ENCODE data around the gene ING4. TPM values are rescaled to one million over a fixed set of nuclear protein-coding genes. Genes with fewer than 3 reads are reported as not detected.

ING4 gene
- total and polyA plus RNA-seq, 2 of the 13 experiments (the other 11 are each of a cell fraction or from before 2014, with no cell fraction given), result 14.4 to 32.4 TPM

DNA sequence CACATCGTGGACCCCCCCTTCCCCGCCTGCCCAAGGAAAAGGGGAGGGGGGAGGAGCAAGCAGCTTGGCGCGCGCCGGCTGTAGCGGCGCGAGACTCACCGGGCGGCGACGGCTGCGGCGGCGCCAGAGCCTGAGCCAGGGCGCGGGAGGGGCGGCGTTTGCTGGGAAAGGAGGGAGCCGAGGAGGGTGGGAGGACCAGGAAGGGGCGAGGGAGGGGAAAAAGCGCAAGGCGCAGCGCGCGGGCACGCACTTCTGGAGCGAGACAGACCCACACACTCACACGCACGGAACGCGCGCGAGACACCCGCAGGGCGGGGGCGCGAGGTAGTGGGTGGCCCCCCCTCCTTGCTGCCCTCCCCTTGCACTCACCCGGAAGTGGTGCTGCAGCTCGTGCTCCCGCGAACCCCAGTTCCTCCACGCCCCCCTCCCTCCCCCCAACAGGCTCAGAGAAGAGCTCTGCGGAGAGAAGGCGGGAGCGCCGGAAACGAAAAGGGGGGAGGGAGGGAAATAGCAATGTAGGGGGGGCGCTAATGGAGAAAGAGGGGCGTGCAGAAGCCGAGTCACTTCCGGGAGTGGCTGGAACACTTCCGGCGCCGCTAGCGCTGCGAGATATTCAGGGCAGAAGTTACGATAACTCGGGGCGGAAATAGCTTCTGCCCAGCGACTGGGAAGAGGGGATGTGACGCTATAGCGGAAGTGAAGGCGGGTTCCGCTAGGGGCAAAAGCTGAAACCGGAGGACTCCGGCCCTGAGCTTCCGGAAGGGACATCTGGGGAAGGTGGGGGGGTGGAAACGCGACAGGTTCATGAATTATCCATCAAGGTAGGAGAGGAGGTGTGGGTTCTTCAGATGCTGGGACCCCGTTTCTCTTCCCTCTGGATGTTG lies 26.3 kb upstream of the ING4 start, which contains the start of gene ZNF384 (continued):
- TF ChIP-seq, protein P1, sequence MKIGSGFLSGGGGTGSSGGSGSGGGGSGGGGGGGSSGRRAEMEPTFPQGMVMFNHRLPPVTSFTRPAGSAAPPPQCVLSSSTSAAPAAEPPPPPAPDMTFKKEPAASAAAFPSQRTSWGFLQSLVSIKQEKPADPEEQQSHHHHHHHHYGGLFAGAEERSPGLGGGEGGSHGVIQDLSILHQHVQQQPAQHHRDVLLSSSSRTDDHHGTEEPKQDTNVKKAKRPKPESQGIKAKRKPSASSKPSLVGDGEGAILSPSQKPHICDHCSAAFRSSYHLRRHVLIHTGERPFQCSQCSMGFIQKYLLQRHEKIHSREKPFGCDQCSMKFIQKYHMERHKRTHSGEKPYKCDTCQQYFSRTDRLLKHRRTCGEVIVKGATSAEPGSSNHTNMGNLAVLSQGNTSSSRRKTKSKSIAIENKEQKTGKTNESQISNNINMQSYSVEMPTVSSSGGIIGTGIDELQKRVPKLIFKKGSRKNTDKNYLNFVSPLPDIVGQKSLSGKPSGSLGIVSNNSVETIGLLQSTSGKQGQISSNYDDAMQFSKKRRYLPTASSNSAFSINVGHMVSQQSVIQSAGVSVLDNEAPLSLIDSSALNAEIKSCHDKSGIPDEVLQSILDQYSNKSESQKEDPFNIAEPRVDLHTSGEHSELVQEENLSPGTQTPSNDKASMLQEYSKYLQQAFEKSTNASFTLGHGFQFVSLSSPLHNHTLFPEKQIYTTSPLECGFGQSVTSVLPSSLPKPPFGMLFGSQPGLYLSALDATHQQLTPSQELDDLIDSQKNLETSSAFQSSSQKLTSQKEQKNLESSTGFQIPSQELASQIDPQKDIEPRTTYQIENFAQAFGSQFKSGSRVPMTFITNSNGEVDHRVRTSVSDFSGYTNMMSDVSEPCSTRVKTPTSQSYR (CRISPR knock-in tag; IDR thresholded peaks at IDR 0.05; ENCODE audit: borderline replicate concordance), result peak; percentile 76
- no peak; the same call in 1 of the 2 replicates for TF ChIP-seq ZSCAN25 (CRISPR knock-in tag; IDR thresholded peaks at IDR 0.05)
- TF ChIP-seq, protein P2, sequence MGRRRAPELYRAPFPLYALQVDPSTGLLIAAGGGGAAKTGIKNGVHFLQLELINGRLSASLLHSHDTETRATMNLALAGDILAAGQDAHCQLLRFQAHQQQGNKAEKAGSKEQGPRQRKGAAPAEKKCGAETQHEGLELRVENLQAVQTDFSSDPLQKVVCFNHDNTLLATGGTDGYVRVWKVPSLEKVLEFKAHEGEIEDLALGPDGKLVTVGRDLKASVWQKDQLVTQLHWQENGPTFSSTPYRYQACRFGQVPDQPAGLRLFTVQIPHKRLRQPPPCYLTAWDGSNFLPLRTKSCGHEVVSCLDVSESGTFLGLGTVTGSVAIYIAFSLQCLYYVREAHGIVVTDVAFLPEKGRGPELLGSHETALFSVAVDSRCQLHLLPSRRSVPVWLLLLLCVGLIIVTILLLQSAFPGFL (CRISPR knock-in tag; IDR thresholded peaks at IDR 0.05), result no peak
- TF ChIP-seq, protein P3, sequence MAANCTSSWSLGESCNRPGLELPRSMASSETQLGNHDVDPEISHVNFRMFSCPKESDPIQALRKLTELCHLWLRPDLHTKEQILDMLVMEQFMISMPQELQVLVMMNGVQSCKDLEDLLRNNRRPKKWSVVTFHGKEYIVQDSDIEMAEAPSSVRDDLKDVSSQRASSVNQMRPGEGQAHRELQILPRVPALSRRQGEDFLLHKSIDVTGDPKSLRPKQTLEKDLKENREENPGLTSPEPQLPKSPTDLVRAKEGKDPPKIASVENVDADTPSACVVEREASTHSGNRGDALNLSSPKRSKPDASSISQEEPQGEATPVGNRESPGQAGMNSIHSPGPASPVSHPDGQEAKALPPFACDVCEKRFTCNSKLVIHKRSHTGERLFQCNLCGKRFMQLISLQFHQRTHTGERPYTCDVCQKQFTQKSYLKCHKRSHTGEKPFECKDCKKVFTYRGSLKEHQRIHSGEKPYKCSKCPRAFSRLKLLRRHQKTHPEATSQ (CRISPR knock-in tag; IDR thresholded peaks at IDR 0.05; ENCODE audit: borderline replicate concordance), result 0 out of 2 replicates have a peak, but pooled peaks have one; percentile 55
- TF ChIP-seq ZNF747 (CRISPR knock-in tag; IDR thresholded peaks at IDR 0.05; ENCODE audit: borderline replicate concordance), result peak; percentile 71; the same call in 1 of the 2 replicates
- TF ChIP-seq ZKSCAN1 (IDR thresholded peaks at IDR 0.05; ENCODE audit: low read length), result no peak
- 0 out of 2 replicates have a peak, but pooled peaks have one; percentile 80 for TF ChIP-seq SMAD1 (CRISPR knock-in tag; IDR thresholded peaks at IDR 0.05; ENCODE audit: borderline replicate concordance, low read depth)
- no peak for TF ChIP-seq KLF9 (CRISPR knock-in tag; IDR thresholded peaks at IDR 0.05; ENCODE audit: low read depth)
- TF ChIP-seq FOXP1 (IDR thresholded peaks at IDR 0.05), result no peak
- no peak; the same call in none of the 2 replicates for TF ChIP-seq FOXP1 (CRISPR knock-in tag; IDR thresholded peaks at IDR 0.05)
- no peak for TF ChIP-seq HOXA9 (CRISPR knock-in tag; IDR thresholded peaks at IDR 0.05; ENCODE audit: borderline replicate concordance)
- 0 out of 2 replicates have a peak, but pooled peaks have one; percentile 17 for TF ChIP-seq HOXA5 (CRISPR knock-in tag; IDR thresholded peaks at IDR 0.05)
- no peak for TF ChIP-seq ZNF570 (CRISPR knock-in tag; IDR thresholded peaks at IDR 0.05; ENCODE audit: borderline replicate concordance)
- no peak for TF ChIP-seq ZFP37 (CRISPR knock-in tag; IDR thresholded peaks at IDR 0.05; ENCODE audit: borderline replicate concordance)
- no peak for TF ChIP-seq AKAP8 (CRISPR knock-in tag; IDR thresholded peaks at IDR 0.05)
- TF ChIP-seq, protein P4, sequence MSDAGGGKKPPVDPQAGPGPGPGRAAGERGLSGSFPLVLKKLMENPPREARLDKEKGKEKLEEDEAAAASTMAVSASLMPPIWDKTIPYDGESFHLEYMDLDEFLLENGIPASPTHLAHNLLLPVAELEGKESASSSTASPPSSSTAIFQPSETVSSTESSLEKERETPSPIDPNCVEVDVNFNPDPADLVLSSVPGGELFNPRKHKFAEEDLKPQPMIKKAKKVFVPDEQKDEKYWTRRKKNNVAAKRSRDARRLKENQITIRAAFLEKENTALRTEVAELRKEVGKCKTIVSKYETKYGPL (CRISPR knock-in tag; IDR thresholded peaks at IDR 0.05), result no peak
- TF ChIP-seq SMC3 (IDR thresholded peaks at IDR 0.05; ENCODE audit: low read length), result no peak
- no peak for TF ChIP-seq ZNF207 (IDR thresholded peaks at IDR 0.05; ENCODE audit: borderline replicate concordance)
- TF ChIP-seq ZFP36L2 (CRISPR knock-in tag; IDR thresholded peaks at IDR 0.05), result no peak
- TF ChIP-seq KAT7 (CRISPR knock-in tag; IDR thresholded peaks at IDR 0.05; ENCODE audit: borderline replicate concordance), result no peak
- TF ChIP-seq, protein P5, sequence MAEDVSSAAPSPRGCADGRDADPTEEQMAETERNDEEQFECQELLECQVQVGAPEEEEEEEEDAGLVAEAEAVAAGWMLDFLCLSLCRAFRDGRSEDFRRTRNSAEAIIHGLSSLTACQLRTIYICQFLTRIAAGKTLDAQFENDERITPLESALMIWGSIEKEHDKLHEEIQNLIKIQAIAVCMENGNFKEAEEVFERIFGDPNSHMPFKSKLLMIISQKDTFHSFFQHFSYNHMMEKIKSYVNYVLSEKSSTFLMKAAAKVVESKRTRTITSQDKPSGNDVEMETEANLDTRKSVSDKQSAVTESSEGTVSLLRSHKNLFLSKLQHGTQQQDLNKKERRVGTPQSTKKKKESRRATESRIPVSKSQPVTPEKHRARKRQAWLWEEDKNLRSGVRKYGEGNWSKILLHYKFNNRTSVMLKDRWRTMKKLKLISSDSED (CRISPR knock-in tag; IDR thresholded peaks at IDR 0.05), result no peak
- no peak for TF ChIP-seq MZF1 (CRISPR knock-in tag; IDR thresholded peaks at IDR 0.05; ENCODE audit: borderline replicate concordance)
